OCI-LY7 (cell line): ENCODE data around the gene CKMT2. TPM values are rescaled to one million over a fixed set of nuclear protein-coding genes. Genes with fewer than 3 reads are reported as not detected.

Experiments used
- BruUV-seq: library from RNA; stranded (reverse); fragments of 400-500 nt; replicated peaks from 2 replicates; lab custom pipeline; 2021; lab: Mats Ljungman, UMichigan
- CTCF ChIA-PET: fragments of 300-600 bp; sonication (Branson Sonifier 250); formaldehyde crosslinking; loops from one replicate; lab custom pipeline; 2022; ENCODE audit warnings: antibody characterized with exemption; ENCODE audit not compliant: unreplicated experiment; lab: Charles Lee
- POLR2A ChIA-PET: fragments of 300-600 bp; sonication (Branson Sonifier 250); formaldehyde crosslinking; loops from one replicate; lab custom pipeline; 2022; ENCODE audit warnings: antibody characterized with exemption; lab: Charles Lee
- DNase-seq: peaks from one replicate; pipeline ENCODE4 v3.0.0-alpha.2; 2015; ENCODE audit warnings: low spot score
- H2AFZ ChIP-seq: fragments of 200-600 bp; sonication (generic), shearing (Covaris generic); 2 replicates; pipeline ENCODE4 v1.6.1; 2014; ENCODE audit warnings: mild to moderate bottlenecking, antibody characterized with exemption, low read length, moderate library complexity
- H3K27ac ChIP-seq: fragments of 200-600 bp; sonication (generic); 2 replicates; pipeline ENCODE4 v1.5.1; 2014; ENCODE audit warnings: mixed run types, low read depth, mild to moderate bottlenecking, moderate library complexity, low read length, inconsistent platforms; ENCODE audit not compliant: poor library complexity, severe bottlenecking
- H3K36me3 ChIP-seq: fragments of 200-600 bp; sonication (generic); 2 replicates; pipeline ENCODE4 v1.6.1; 2014; ENCODE audit warnings: mild to moderate bottlenecking, antibody characterized with exemption, low read length, moderate library complexity, mixed read lengths; ENCODE audit not compliant: insufficient read depth
- H3K4me1 ChIP-seq: fragments of 200-600 bp; sonication (generic); 2 replicates; pipeline ENCODE4 v1.5.1; 2014; ENCODE audit warnings: mild to moderate bottlenecking, low read length; ENCODE audit not compliant: insufficient read depth, poor library complexity, severe bottlenecking
- H3K4me2 ChIP-seq: fragments of 200-600 bp; sonication (generic); 2 replicates; pipeline ENCODE4 v1.6.1; 2014; ENCODE audit warnings: mild to moderate bottlenecking, low read length
- H3K4me3 ChIP-seq: fragments of 200-600 bp; sonication (generic); 2 replicates; pipeline ENCODE4 v1.5.1; 2014; ENCODE audit warnings: mild to moderate bottlenecking, low read depth, low read length; ENCODE audit not compliant: poor library complexity, severe bottlenecking
- H3K79me2 ChIP-seq: fragments of 200-600 bp; sonication (generic); 2 replicates; pipeline ENCODE4 v1.6.1; 2016; ENCODE audit warnings: low read depth, mild to moderate bottlenecking, low read length, moderate library complexity, mixed read lengths; ENCODE audit not compliant: insufficient read depth
- H3K9me2 ChIP-seq: fragments of 200-600 bp; sonication (generic); 2 replicates; pipeline ENCODE4 v1.6.1; 2016; ENCODE audit warnings: mild to moderate bottlenecking, low read length, mixed read lengths; ENCODE audit not compliant: insufficient read depth
- H3K9me3 ChIP-seq: fragments of 200-600 bp; sonication (generic); 2 replicates; pipeline ENCODE4 v1.6.1; 2014; ENCODE audit warnings: mild to moderate bottlenecking, mixed run types, low read length, mixed read lengths
- H4K20me1 ChIP-seq: fragments of 200-600 bp; sonication (generic); 2 replicates; pipeline ENCODE4 v1.6.1; 2014; ENCODE audit warnings: mild to moderate bottlenecking, antibody characterized with exemption, low read length, moderate library complexity, mixed read lengths; ENCODE audit not compliant: insufficient read depth
- EZH2phosphoT487 ChIP-seq: fragments of 200-600 bp; sonication (generic); IDR thresholded peaks from 2 replicates; pipeline ENCODE4 v1.6.1; 2018; ENCODE audit warnings: low read depth, borderline replicate concordance, mild to moderate bottlenecking, mixed run types, antibody characterized with exemption, low read length, moderate library complexity, mixed read lengths
- intact Hi-C: fragments of 100-400 bp; cut with micrococcal nuclease; formaldehyde crosslinking; loops from one replicate; pipeline ENCODE4 v1.10.0; 2022; ENCODE audit not compliant: unreplicated experiment
- total RNA-seq, 2 experiments: library from RNA; depleted of rRNA in 1 of 2; stranded (reverse); fragments of >200 nt in 1 of 2; shearing (Covaris generic) in 1 of 2; gene quantifications; 2 replicates each; pipeline ENCODE4 v1.2.3, GENCODE V29; 2014 to 2022
- TF ChIP-seq, protein P1 (sequence below): fragments of 200-600 bp; sonication (generic); conservative IDR thresholded peaks from 2 replicates; pipeline ENCODE4 v1.5.1; 2014; ENCODE audit warnings: mild to moderate bottlenecking, antibody characterized with exemption, low read length, moderate library complexity, mixed read lengths

Gene CKMT2
- total RNA-seq, 2 experiments from 2014 or later = not detected

- BruUV-seq = no TSS peak
- Histone ChIP-seq H4K20me1 (no peaks in the 10 kb centered on the region), H3K27ac (no peak overlapping the region), H3K9me2 (no peaks in the 10 kb centered on the region), H3K36me3 (no peaks in the 10 kb centered on the region), H3K9me3 (no peaks in the 10 kb centered on the region), H3K4me2 (no peak overlapping the region), H3K4me3 (no peak overlapping the region), H3K79me2 (no peaks in the 10 kb centered on the region), H2AFZ (no peak overlapping the region), H3K4me1 (no peaks in the 10 kb centered on the region)
- no peak for DNase-seq
- intact Hi-C loops = no loop called here
- ChIA-PET CTCF (no interaction called here), POLR2A (interaction anchor here (1.5 kb wide), 1 partner anchor 92 kb away, joined by 3 read pairs; the partner anchor contains the start of gene ZCCHC9)
- no peak for TF ChIP-seq EZH2phosphoT487
- TF ChIP-seq, protein P1, sequence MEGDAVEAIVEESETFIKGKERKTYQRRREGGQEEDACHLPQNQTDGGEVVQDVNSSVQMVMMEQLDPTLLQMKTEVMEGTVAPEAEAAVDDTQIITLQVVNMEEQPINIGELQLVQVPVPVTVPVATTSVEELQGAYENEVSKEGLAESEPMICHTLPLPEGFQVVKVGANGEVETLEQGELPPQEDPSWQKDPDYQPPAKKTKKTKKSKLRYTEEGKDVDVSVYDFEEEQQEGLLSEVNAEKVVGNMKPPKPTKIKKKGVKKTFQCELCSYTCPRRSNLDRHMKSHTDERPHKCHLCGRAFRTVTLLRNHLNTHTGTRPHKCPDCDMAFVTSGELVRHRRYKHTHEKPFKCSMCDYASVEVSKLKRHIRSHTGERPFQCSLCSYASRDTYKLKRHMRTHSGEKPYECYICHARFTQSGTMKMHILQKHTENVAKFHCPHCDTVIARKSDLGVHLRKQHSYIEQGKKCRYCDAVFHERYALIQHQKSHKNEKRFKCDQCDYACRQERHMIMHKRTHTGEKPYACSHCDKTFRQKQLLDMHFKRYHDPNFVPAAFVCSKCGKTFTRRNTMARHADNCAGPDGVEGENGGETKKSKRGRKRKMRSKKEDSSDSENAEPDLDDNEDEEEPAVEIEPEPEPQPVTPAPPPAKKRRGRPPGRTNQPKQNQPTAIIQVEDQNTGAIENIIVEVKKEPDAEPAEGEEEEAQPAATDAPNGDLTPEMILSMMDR = no peak
Measured at GRCh38 chr5:81209386-81209785, 23.7 kb upstream of the CKMT2 start.

DNA sequence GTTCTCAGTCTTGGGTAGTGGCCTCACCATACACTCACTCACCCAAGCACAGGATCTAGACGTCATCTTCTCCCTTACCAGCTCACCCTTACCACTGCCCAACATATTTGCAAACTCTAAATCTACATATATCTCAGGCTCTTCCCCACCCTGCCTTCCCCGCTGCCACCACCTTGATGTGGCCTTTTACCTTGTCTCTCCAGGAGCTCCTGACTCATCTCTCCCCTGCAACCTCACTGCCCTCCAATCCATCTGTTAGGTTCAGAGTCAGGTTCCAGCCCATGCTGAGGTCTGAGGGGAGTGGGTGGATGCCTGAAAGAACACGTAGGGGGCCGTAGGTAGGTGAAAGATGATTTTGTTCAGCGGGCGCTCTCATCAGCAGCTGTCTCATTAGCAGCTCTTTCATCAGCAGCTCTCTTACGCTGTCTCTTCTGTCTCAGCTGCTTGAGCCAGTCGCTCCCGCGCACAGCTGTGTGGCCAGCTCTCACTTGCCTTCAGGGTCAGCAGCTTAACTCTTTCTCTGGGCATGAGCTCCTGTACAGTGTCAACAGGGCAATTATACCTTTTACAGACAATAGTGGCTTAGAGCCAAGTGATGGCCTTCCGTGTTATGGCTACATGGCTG, 23.1 kb upstream of the CKMT2 start:
- intact Hi-C loops = no loop called here
- H3K4me3 ChIP-seq = no peak overlapping the region
- H4K20me1 ChIP-seq = no peaks in the 10 kb centered on the region
- BruUV-seq = no TSS peak
- H3K9me2 ChIP-seq = no peaks in the 10 kb centered on the region
- H3K9me3 ChIP-seq = no peaks in the 10 kb centered on the region
- no peak for DNase-seq
- H3K27ac ChIP-seq = no peak overlapping the region
- H3K4me2 ChIP-seq = no peak overlapping the region
- POLR2A ChIA-PET = interaction anchor here (1.5 kb wide), 1 partner anchor 92 kb away, joined by 3 read pairs; the partner anchor contains the start of gene ZCCHC9
- no peak overlapping the region for H2AFZ ChIP-seq
- H3K79me2 ChIP-seq = no peaks in the 10 kb centered on the region
- CTCF ChIA-PET = no interaction called here
- no peaks in the 10 kb centered on the region for H3K4me1 ChIP-seq
- no peak for TF ChIP-seq EZH2phosphoT487
- TF ChIP-seq, protein P1 = no peak
- H3K36me3 ChIP-seq = no peaks in the 10 kb centered on the region

DNA sequence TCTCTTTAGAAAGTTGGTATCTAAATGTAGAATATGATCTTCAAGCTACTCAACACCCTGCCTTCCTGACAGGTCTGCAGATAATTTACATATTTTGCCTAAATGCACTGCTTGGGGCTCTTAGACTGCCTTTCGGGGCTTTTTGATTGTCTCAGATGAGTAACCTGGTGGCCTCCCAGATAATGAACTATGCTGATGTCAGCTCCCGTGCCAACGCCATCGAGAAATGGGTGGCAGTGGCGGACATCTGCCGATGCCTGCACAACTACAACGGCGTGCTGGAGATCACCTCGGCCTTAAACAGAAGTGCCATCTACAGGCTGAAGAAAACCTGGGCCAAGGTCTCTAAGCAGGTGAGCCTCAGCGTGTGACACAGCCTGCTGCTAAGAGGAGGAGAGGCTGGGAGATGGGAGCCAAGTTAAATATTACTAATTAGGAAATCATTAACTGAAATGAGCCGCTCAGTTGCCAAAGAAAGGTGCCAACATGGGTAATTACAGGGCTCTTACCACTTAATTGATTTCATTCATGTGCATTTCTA, 20.8 kb upstream of the CKMT2 start:
- ChIA-PET CTCF (no interaction called here), POLR2A (no interaction called here)
- TF ChIP-seq EZH2phosphoT487 = no peak
- TF ChIP-seq, protein P1 = no peak
- Histone ChIP-seq H3K4me3 (no peak overlapping the region), H3K4me2 (no peak overlapping the region; the same call in 1 of the 2 replicates), H3K9me3 (no peaks in the 10 kb centered on the region), H3K36me3 (no peaks in the 10 kb centered on the region), H2AFZ (no peak overlapping the region), H3K9me2 (no peaks in the 10 kb centered on the region), H3K27ac (no peak overlapping the region), H3K4me1 (no peaks in the 10 kb centered on the region), H4K20me1 (no peaks in the 10 kb centered on the region), H3K79me2 (no peaks in the 10 kb centered on the region)
- no TSS peak for BruUV-seq
- intact Hi-C loops = no loop called here
- peak; percentile 21 for DNase-seq
